ENCODE results near the gene CAMSAP3.

CAMSAP3 gene

GRCh38 chr19:7629347-7630054, 33.8 kb downstream of the CAMSAP3 start, which contains the start of the genes PET100 and XAB2:
TSS of gene PET100 (plus strand) at chr19:7629793. CDS start at chr19:7629834, 41 bp downstream.
TSS of gene XAB2 (minus strand) at chr19:7629545. CDS start at chr19:7629527, 18 bp downstream.
- no peaks in the 10 kb centered on the region; the same call in 1 of the 2 replicates for H3K4me1 ChIP-seq (ENCODE audit: insufficient read depth, low read length)
- H3K9me3 ChIP-seq (ENCODE audit: insufficient read depth, low read depth, low read length): no peaks in the 10 kb centered on the region
- peaks cover 9% of the 10 kb centered on the region for H3K27me3 ChIP-seq (ENCODE audit: insufficient read depth, low read length)
- peak within 1 kb of the TSS; percentile 99 for H3K9ac ChIP-seq (ENCODE audit: low read depth, low read length)
- H3K36me3 ChIP-seq (ENCODE audit: insufficient read depth, low read depth, low read length): 0 out of 2 replicates have a peak, but pooled peaks cover 8% of the 10 kb centered on the region
- peak within 1 kb of the TSS; percentile 82 for H3K27ac ChIP-seq (ENCODE audit: low read length)
- peak within 1 kb of the TSS; percentile 97 for H3K4me3 ChIP-seq (ENCODE audit: low read length)

- no peak overlapping the region for H3K4me3 ChIP-seq (ENCODE audit: low read length)
- H3K4me1 ChIP-seq (ENCODE audit: insufficient read depth, low read length): no peaks in the 10 kb centered on the region; the same call in 1 of the 2 replicates
- H3K27me3 ChIP-seq (ENCODE audit: insufficient read depth, low read length): peaks cover 29% of the 10 kb centered on the region
- H3K36me3 ChIP-seq (ENCODE audit: insufficient read depth, low read depth, low read length): no peaks in the 10 kb centered on the region
- H3K9me3 ChIP-seq (ENCODE audit: insufficient read depth, low read depth, low read length): no peaks in the 10 kb centered on the region
- H3K27ac ChIP-seq (ENCODE audit: low read length): no peak overlapping the region
- no peak overlapping the region for H3K9ac ChIP-seq (ENCODE audit: low read depth, low read length)
These were observed 35.9 kb downstream of the CAMSAP3 start for GRCh38 chr19:7631577-7631976.

GRCh38 chr19:7632340-7633203, 36.9 kb downstream of the CAMSAP3 start:
- Histone ChIP-seq H3K4me1 (ENCODE audit: insufficient read depth, low read length) (no peaks in the 10 kb centered on the region; the same call in 1 of the 2 replicates), H3K9ac (ENCODE audit: low read depth, low read length) (no peak overlapping the region), H3K27ac (ENCODE audit: low read length) (no peak overlapping the region)

GRCh38 chr19:7633698-7634097, 38.0 kb downstream of the CAMSAP3 start, which contains the start of gene PCP2:
TSS of gene PCP2 (minus strand) at chr19:7633719. CDS start at chr19:7633457, 262 bp downstream.
- no peaks in the 10 kb centered on the region for H3K9me3 ChIP-seq (ENCODE audit: insufficient read depth, low read depth, low read length)
- H3K4me3 ChIP-seq (ENCODE audit: low read length): no peak within 1 kb of the TSS
- no peaks in the 10 kb centered on the region for H3K36me3 ChIP-seq (ENCODE audit: insufficient read depth, low read depth, low read length)
- H3K4me1 ChIP-seq (ENCODE audit: insufficient read depth, low read length): no peaks in the 10 kb centered on the region
- H3K9ac ChIP-seq (ENCODE audit: low read depth, low read length): no peak within 1 kb of the TSS
- peaks cover 31% of the 10 kb centered on the region for H3K27me3 ChIP-seq (ENCODE audit: insufficient read depth, low read length)
- no peak within 1 kb of the TSS for H3K27ac ChIP-seq (ENCODE audit: low read length)

More at GRCh38 chr19:7632340-7633203, 36.9 kb downstream of the CAMSAP3 start:
- no peak overlapping the region for H3K4me3 ChIP-seq (ENCODE audit: low read length)
- peaks cover 31% of the 10 kb centered on the region for H3K27me3 ChIP-seq (ENCODE audit: insufficient read depth, low read length)
- no peaks in the 10 kb centered on the region for H3K9me3 ChIP-seq (ENCODE audit: insufficient read depth, low read depth, low read length)
- no peaks in the 10 kb centered on the region for H3K36me3 ChIP-seq (ENCODE audit: insufficient read depth, low read depth, low read length)

GRCh38 chr19:7635670-7636069, 40.0 kb downstream of the CAMSAP3 start:
- Histone ChIP-seq H3K27me3 (ENCODE audit: insufficient read depth, low read length) (peaks cover 31% of the 10 kb centered on the region), H3K4me3 (ENCODE audit: low read length) (no peak overlapping the region), H3K27ac (ENCODE audit: low read length) (no peak overlapping the region), H3K4me1 (ENCODE audit: insufficient read depth, low read length) (no peaks in the 10 kb centered on the region), H3K9ac (ENCODE audit: low read depth, low read length) (no peak overlapping the region), H3K9me3 (ENCODE audit: insufficient read depth, low read depth, low read length) (no peaks in the 10 kb centered on the region), H3K36me3 (ENCODE audit: insufficient read depth, low read depth, low read length) (no peaks in the 10 kb centered on the region)

- Histone ChIP-seq H3K36me3 (ENCODE audit: insufficient read depth, low read depth, low read length) (no peaks in the 10 kb centered on the region), H3K27ac (ENCODE audit: low read length) (no peak overlapping the region), H3K4me1 (ENCODE audit: insufficient read depth, low read length) (no peaks in the 10 kb centered on the region), H3K4me3 (ENCODE audit: low read length) (peak overlapping the region; percentile 18; the same call in 1 of the 2 replicates), H3K27me3 (ENCODE audit: insufficient read depth, low read length) (peaks cover 31% of the 10 kb centered on the region), H3K9me3 (ENCODE audit: insufficient read depth, low read depth, low read length) (no peaks in the 10 kb centered on the region), H3K9ac (ENCODE audit: low read depth, low read length) (no peak overlapping the region)
These were observed 40.6 kb downstream of the CAMSAP3 start for GRCh38 chr19:7636317-7636690.

- Histone ChIP-seq H3K9ac (ENCODE audit: low read depth, low read length) (peak within 1 kb of the TSS; percentile 76), H3K4me1 (ENCODE audit: insufficient read depth, low read length) (no peaks in the 10 kb centered on the region), H3K36me3 (ENCODE audit: insufficient read depth, low read depth, low read length) (no peaks in the 10 kb centered on the region), H3K4me3 (ENCODE audit: low read length) (peak within 1 kb of the TSS; percentile 79), H3K9me3 (ENCODE audit: insufficient read depth, low read depth, low read length) (no peaks in the 10 kb centered on the region), H3K27ac (ENCODE audit: low read length) (no peak within 1 kb of the TSS), H3K27me3 (ENCODE audit: insufficient read depth, low read length) (peaks cover 31% of the 10 kb centered on the region)
These were observed 41.2 kb downstream of the CAMSAP3 start, which contains the start of gene STXBP2 for GRCh38 chr19:7636691-7637373. TSS of gene STXBP2 (plus strand) at chr19:7637110. CDS start at chr19:7637150, 40 bp downstream.

- H3K27me3 ChIP-seq (ENCODE audit: insufficient read depth, low read length): peaks cover 31% of the 10 kb centered on the region
- no peaks in the 10 kb centered on the region for H3K9me3 ChIP-seq (ENCODE audit: insufficient read depth, low read depth, low read length)
- no peak overlapping the region for H3K27ac ChIP-seq (ENCODE audit: low read length)
- no peaks in the 10 kb centered on the region for H3K36me3 ChIP-seq (ENCODE audit: insufficient read depth, low read depth, low read length)
- H3K4me3 ChIP-seq (ENCODE audit: low read length): peak overlapping the region; percentile 79
- peak overlapping the region; percentile 76 for H3K9ac ChIP-seq (ENCODE audit: low read depth, low read length)
- no peaks in the 10 kb centered on the region for H3K4me1 ChIP-seq (ENCODE audit: insufficient read depth, low read length)
These were observed 42.0 kb downstream of the CAMSAP3 start for GRCh38 chr19:7637374-7638256.

- H3K9me3 ChIP-seq (ENCODE audit: insufficient read depth, low read depth, low read length): no peaks in the 10 kb centered on the region
- H3K4me1 ChIP-seq (ENCODE audit: insufficient read depth, low read length): no peaks in the 10 kb centered on the region
- no peak overlapping the region for H3K4me3 ChIP-seq (ENCODE audit: low read length)
- no peak overlapping the region for H3K27ac ChIP-seq (ENCODE audit: low read length)
- peaks cover 28% of the 10 kb centered on the region for H3K27me3 ChIP-seq (ENCODE audit: insufficient read depth, low read length)
- H3K36me3 ChIP-seq (ENCODE audit: insufficient read depth, low read depth, low read length): no peaks in the 10 kb centered on the region
- H3K9ac ChIP-seq (ENCODE audit: low read depth, low read length): no peak overlapping the region
These were observed 43.3 kb downstream of the CAMSAP3 start for GRCh38 chr19:7638802-7639465.

- H3K27ac ChIP-seq (ENCODE audit: low read length): no peak overlapping the region
- H3K9ac ChIP-seq (ENCODE audit: low read depth, low read length): no peak overlapping the region
- no peaks in the 10 kb centered on the region for H3K9me3 ChIP-seq (ENCODE audit: insufficient read depth, low read depth, low read length)
- no peaks in the 10 kb centered on the region for H3K4me1 ChIP-seq (ENCODE audit: insufficient read depth, low read length)
- peaks cover 19% of the 10 kb centered on the region for H3K27me3 ChIP-seq (ENCODE audit: insufficient read depth, low read length)
- H3K36me3 ChIP-seq (ENCODE audit: insufficient read depth, low read depth, low read length): no peaks in the 10 kb centered on the region
- no peak overlapping the region for H3K4me3 ChIP-seq (ENCODE audit: low read length)
These were observed 44.2 kb downstream of the CAMSAP3 start for GRCh38 chr19:7639863-7640348.
